Measurements from ENCODE around the gene NUMBL. TPM values are rescaled to one million over a fixed set of nuclear protein-coding genes. Genes with fewer than 3 reads are reported as not detected.

The NUMBL gene
- total RNA-seq, 1 experiment from 2014 or later, result 38.4 TPM

GRCh38 chr19:40616941-40617340 lies 73.5 kb downstream of the NUMBL start:
- POLR2A ChIA-PET (ENCODE audit: low non-redundant PET), result no interaction called here
- intact Hi-C loops (cut with micrococcal nuclease; ENCODE audit: unreplicated experiment), result no loop called here
- Histone ChIP-seq H3K27me3 (replicated peaks; ENCODE audit: insufficient read depth, low read depth, low read length, poor library complexity) (no peaks in the 10 kb centered on the region), H3K4me3 (ENCODE audit: low read depth, low read length, poor library complexity, severe bottlenecking) (no peak overlapping the region), H3K9me3 (ENCODE audit: low read depth, low read length, poor library complexity, severe bottlenecking) (no peaks in the 10 kb centered on the region), H3K4me1 (ENCODE audit: insufficient read depth, low read length, poor library complexity, severe bottlenecking) (peaks cover 21% of the 10 kb centered on the region), H3K27ac (ENCODE audit: low read depth, low read length, poor library complexity, severe bottlenecking) (no peak overlapping the region), H3K36me3 (ENCODE audit: insufficient read depth, low read length, poor library complexity, severe bottlenecking) (peaks cover 54% of the 10 kb centered on the region)
- CTCF ChIA-PET, result no interaction called here
- BruUV-seq (replicated peaks), result no TSS peak
- DNase-seq (ENCODE audit: low spot score), result no peak
- no peak for TF ChIP-seq CTCF (conservative IDR thresholded peaks at IDR 0.05; ENCODE audit: low read depth, low read length)
- no peak for TF ChIP-seq EZH2 (IDR thresholded peaks at IDR 0.05; ENCODE audit: borderline replicate concordance, low read depth, low read length, poor library complexity, severe bottlenecking)

- Histone ChIP-seq H3K27ac (ENCODE audit: low read depth, low read length, poor library complexity, severe bottlenecking) (peak overlapping the region; percentile 94), H3K27me3 (replicated peaks; ENCODE audit: insufficient read depth, low read depth, low read length, poor library complexity) (no peaks in the 10 kb centered on the region), H3K4me3 (ENCODE audit: low read depth, low read length, poor library complexity, severe bottlenecking) (no peak overlapping the region), H3K4me1 (ENCODE audit: insufficient read depth, low read length, poor library complexity, severe bottlenecking) (peaks cover 21% of the 10 kb centered on the region), H3K36me3 (ENCODE audit: insufficient read depth, low read length, poor library complexity, severe bottlenecking) (peaks cover 46% of the 10 kb centered on the region), H3K9me3 (ENCODE audit: low read depth, low read length, poor library complexity, severe bottlenecking) (no peaks in the 10 kb centered on the region)
- BruUV-seq (replicated peaks), result no TSS peak
- CTCF ChIA-PET, result no interaction called here
- intact Hi-C loops (cut with micrococcal nuclease; ENCODE audit: unreplicated experiment), result no loop called here
- TF ChIP-seq EZH2 (IDR thresholded peaks at IDR 0.05; ENCODE audit: borderline replicate concordance, low read depth, low read length, poor library complexity, severe bottlenecking), result no peak
- no peak for TF ChIP-seq CTCF (conservative IDR thresholded peaks at IDR 0.05; ENCODE audit: low read depth, low read length)
- POLR2A ChIA-PET (ENCODE audit: low non-redundant PET), result no interaction called here
- no peak for DNase-seq (ENCODE audit: low spot score)
Observed at GRCh38 chr19:40616178-40616577, 74.3 kb downstream of the NUMBL start.

Other genes with a start within 250 kb of the NUMBL start
- gene SERTAD3, start 246.3 kb downstream of the NUMBL start, total RNA-seq (2021), result 26.3 and 28.7 TPM in 2 replicates
- 36.1 and 48.2 TPM in 2 replicates for gene BLVRB, start 224.9 kb downstream of the NUMBL start, total RNA-seq (2021)
- 0.43 and 0.94 TPM in 2 replicates for gene SPTBN4, start 223.7 kb downstream of the NUMBL start, total RNA-seq (2021)
- 85.5 and 110 TPM in 2 replicates for gene SHKBP1, start 113.8 kb downstream of the NUMBL start, total RNA-seq (2021)
- 139 and 178 TPM in 2 replicates for gene LTBP4, start 89.3 kb downstream of the NUMBL start, total RNA-seq (2021)
- 34.1 and 38.8 TPM in 2 replicates for gene COQ8B, start 26.2 kb upstream of the NUMBL start, total RNA-seq (2021)
- 7.2 and 8.5 TPM in 2 replicates for gene ITPKC, start 26.5 kb upstream of the NUMBL start, total RNA-seq (2021)
- 17.1 and 20.8 TPM in 2 replicates for gene ACTMAP, start 59.8 kb upstream of the NUMBL start, total RNA-seq (2021)
- 167 and 179 TPM in 2 replicates for gene SNRPA, start 60.6 kb upstream of the NUMBL start, total RNA-seq (2021)
- 0.75 and 0.85 TPM in 2 replicates for gene MIA, start 84.9 kb upstream of the NUMBL start, total RNA-seq (2021)
- 9.1 and 14.6 TPM in 2 replicates for gene RAB4B, start 87.6 kb upstream of the NUMBL start, total RNA-seq (2021)
- 105 and 113 TPM in 2 replicates for gene EGLN2, start 108.5 kb upstream of the NUMBL start, total RNA-seq (2021)
- gene CYP2A6, start 159.8 kb upstream of the NUMBL start, total RNA-seq (2021), result not detected in 2 replicates
- not detected in 2 replicates for gene CYP2A7, start 191.6 kb upstream of the NUMBL start, total RNA-seq (2021)